Natural killer cell treated with Interleukin-12 subunit alpha and Interleukin-12 subunit beta and Interleukin-15 and Interleukin-18, amount 100 ng/mL, for 72 hours (primary cell): ENCODE data around the gene YTHDF2. TPM values are rescaled to one million over a fixed set of nuclear protein-coding genes. Genes with fewer than 3 reads are reported as not detected.
"Not testable (repeated sequence)": the region's sequence is repeated elsewhere in the genome, so short reads cannot be mapped to it uniquely, and the experiment has no call there.

ENCODE experiments used
- ATAC-seq, 2 donors: fragments of 150-1000 bp; cut with Tn5 transposase in 1 of 2; sonication (Bioruptor Pico), chemical (Tn5 transposase) in 1 of 2; 2 replicates each; pipeline ENCODE4 v1.10.0; 2021
- DNase-seq: peaks from one replicate; pipeline ENCODE4 v3.0.0; 2022; ENCODE audit warnings: low spot score
- H3K27ac Mint-ChIP-seq, 2 donors: 1 replicate in 1 of 2; 2 replicates in 1 of 2; pipeline ENCODE4 v1.8.0; 2022; ENCODE audit warnings: mixed read lengths in 2 of 2, mild to moderate bottlenecking in 1 of 2, moderate library complexity in 1 of 2
- H3K27me3 Mint-ChIP-seq, 2 donors: 1 replicate in 1 of 2; 2 replicates in 1 of 2; pipeline ENCODE4 v1.8.0; 2022; ENCODE audit warnings: mixed read lengths in 2 of 2
- H3K36me3 Mint-ChIP-seq: one replicate; pipeline ENCODE4 v1.8.0; 2022; ENCODE audit warnings: mixed read lengths
- H3K4me1 Mint-ChIP-seq, 2 donors: 1 replicate in 1 of 2; 2 replicates in 1 of 2; pipeline ENCODE4 v1.8.0; 2022; ENCODE audit warnings: low read depth in 2 of 2, mixed read lengths in 2 of 2, mild to moderate bottlenecking in 1 of 2
- H3K4me3 Mint-ChIP-seq: one replicate; pipeline ENCODE4 v1.8.0; 2022; ENCODE audit warnings: mixed read lengths
- H3K9me3 Mint-ChIP-seq: 2 replicates; pipeline ENCODE4 v1.8.0; 2022; ENCODE audit warnings: mixed read lengths
- total RNA-seq, 2 donors: library from RNA; stranded (reverse); gene quantifications; one replicate each; pipeline ENCODE4 v1.2.3, GENCODE V29; 2022

Gene YTHDF2
- total RNA-seq, 2 donors from 2014 or later = 78.7 to 84.7 TPM

- H3K9me3 Mint-ChIP-seq = no peaks in the 10 kb centered on the region
- H3K27ac Mint-ChIP-seq = peak overlapping the region; percentile 31 to 61
Observed at GRCh38 chr1:28775121-28775942, 38.6 kb downstream of the YTHDF2 start.

GRCh38 chr1:28776341-28776740 is 39.6 kb downstream of the YTHDF2 start:
- Mint-ChIP-seq H3K27me3 (no peaks in the 10 kb centered on the region), H3K36me3 (no peaks in the 10 kb centered on the region), H3K27ac (no peak overlapping the region), H3K4me3 (no peak overlapping the region), H3K4me1 (peaks cover 0 to 14% of the 10 kb centered on the region in 2 donors), H3K9me3 (no peaks in the 10 kb centered on the region)
- DNase-seq (no peak), ATAC-seq (no peak)

More at GRCh38 chr1:28775121-28775942, 38.6 kb downstream of the YTHDF2 start:
- H3K27me3 Mint-ChIP-seq = no peaks in the 10 kb centered on the region
- ATAC-seq (peak; percentile 94 to 96), DNase-seq (peak; percentile 88)
- peaks cover 0 to 13% of the 10 kb centered on the region in 2 donors for H3K4me1 Mint-ChIP-seq
- no peaks in the 10 kb centered on the region for H3K36me3 Mint-ChIP-seq
- peak overlapping the region; percentile 70 for H3K4me3 Mint-ChIP-seq

DNA sequence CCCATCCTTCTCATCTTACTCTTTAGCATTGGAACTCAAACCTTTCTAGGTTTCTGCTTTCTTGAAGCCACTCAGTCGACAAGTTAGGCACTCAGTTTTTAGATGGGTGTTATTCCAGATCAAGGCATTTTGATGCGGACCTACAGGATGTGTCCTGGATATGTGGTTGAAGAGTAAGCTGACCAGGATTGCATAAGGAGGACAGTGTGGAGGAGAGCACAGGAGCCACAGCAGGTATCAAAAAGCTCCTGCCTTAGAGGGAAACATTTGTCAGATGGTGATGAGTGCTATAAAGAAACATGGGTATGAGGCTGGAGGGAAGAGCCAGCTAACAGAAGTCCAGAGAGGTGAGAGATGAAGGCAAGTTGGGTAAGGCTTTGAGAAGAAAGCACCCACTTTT is 41.3 kb downstream of the YTHDF2 start:
- no peak for ATAC-seq

GRCh38 chr1:28779751-28780408 is 43.1 kb downstream of the YTHDF2 start:
- Mint-ChIP-seq H3K9me3 (no peaks in the 10 kb centered on the region), H3K4me3 (no peak overlapping the region), H3K27me3 (no peaks in the 10 kb centered on the region), H3K27ac (no peak overlapping the region), H3K36me3 (no peaks in the 10 kb centered on the region), H3K4me1 (peaks cover under 1 to 12% of the 10 kb centered on the region in 2 donors)
- ATAC-seq = no peak
- no peak for DNase-seq

More for the DNA sequence above, 41.3 kb downstream of the YTHDF2 start:
- no peak overlapping the region for H3K4me3 Mint-ChIP-seq
- H3K36me3 Mint-ChIP-seq = no peaks in the 10 kb centered on the region
- no peak overlapping the region for H3K27ac Mint-ChIP-seq
- H3K9me3 Mint-ChIP-seq = no peaks in the 10 kb centered on the region
- H3K27me3 Mint-ChIP-seq = no peaks in the 10 kb centered on the region
- peaks cover 0 to 14% of the 10 kb centered on the region in 2 donors for H3K4me1 Mint-ChIP-seq
- DNase-seq = no peak

DNA sequence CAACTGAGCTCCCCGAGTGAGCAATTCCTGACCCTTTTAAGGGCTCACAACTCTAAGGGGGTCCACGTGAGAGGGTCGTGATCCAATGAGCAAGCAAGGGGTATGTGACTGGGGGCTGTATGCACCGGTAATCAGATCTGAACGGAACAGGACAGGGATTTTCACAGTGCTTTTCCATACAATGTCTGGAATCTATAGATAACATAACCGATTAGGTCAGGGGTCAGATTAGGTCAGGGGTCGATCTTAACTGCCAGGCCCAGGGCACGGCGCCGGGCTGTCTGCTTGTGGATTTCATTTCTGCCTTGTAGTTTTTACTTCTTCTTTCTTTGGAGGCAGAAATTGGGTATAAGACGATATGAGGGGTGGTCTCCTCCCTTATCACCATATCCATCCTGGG is 44.6 kb downstream of the YTHDF2 start:
- ATAC-seq = no peak
- Mint-ChIP-seq H3K4me3 (no peak overlapping the region), H3K4me1 (peaks cover 9 to 12% of the 10 kb centered on the region in 2 donors), H3K27me3 (no peaks in the 10 kb centered on the region), H3K27ac (no peak overlapping the region), H3K9me3 (no peaks in the 10 kb centered on the region), H3K36me3 (no peaks in the 10 kb centered on the region)
- no peak for DNase-seq

DNA sequence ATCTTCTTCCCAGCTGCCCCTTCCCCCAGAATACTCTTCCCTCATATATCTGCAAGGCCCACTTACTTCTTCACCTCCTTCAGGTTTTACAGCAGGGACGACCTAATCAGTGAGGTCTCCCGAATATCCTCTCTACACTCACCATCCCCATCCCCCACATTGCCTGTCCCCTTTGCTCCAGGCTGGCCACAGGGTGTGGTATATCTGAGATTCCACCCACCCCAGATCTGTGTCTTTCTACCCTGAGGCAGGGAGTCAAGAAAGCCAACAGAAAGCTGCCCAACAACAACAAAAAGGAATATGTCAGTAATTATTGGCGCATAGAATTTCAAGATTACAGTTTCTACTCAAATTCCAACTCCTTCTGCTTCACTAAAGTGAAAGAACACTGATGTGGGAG is 45.3 kb downstream of the YTHDF2 start:
- no peak overlapping the region for H3K4me3 Mint-ChIP-seq

GRCh38 chr1:28783363-28783762 is 46.6 kb downstream of the YTHDF2 start:
- no peaks in the 10 kb centered on the region for H3K9me3 Mint-ChIP-seq
- DNase-seq (no peak), ATAC-seq (no peak)
- H3K36me3 Mint-ChIP-seq = no peaks in the 10 kb centered on the region
- no peak overlapping the region for H3K27ac Mint-ChIP-seq
- no peak overlapping the region for H3K4me3 Mint-ChIP-seq
- no peaks in the 10 kb centered on the region for H3K27me3 Mint-ChIP-seq
- H3K4me1 Mint-ChIP-seq = peaks cover 9 to 12% of the 10 kb centered on the region in 2 donors

More for the DNA sequence above, 45.3 kb downstream of the YTHDF2 start:
- Mint-ChIP-seq H3K27ac (no peak overlapping the region), H3K27me3 (no peaks in the 10 kb centered on the region), H3K9me3 (no peaks in the 10 kb centered on the region), H3K36me3 (no peaks in the 10 kb centered on the region), H3K4me1 (peaks cover 9 to 12% of the 10 kb centered on the region in 2 donors)
- DNase-seq (no peak), ATAC-seq (no peak)

DNA sequence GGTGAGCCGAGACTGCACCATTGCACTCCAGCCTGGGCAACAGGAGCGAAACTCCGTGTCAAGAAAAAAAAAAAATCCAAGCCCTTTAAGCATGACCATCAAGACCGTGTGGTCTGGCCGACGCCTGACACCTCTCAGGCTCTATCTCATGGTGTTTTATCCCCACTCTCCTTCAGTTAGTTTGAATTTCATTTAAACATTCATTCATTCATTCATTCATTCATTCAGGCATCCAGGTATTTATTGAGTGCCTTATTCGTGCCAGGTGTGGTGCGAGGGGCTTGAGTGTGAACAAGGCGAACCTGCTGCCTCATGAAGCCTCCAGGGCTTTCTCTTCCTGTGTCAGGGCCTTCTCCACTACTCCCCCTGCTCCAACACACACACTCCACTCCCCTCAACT is 52.7 kb downstream of the YTHDF2 start:
- Mint-ChIP-seq H3K36me3 (no peaks in the 10 kb centered on the region), H3K4me3 (no peak overlapping the region), H3K4me1 (peaks cover 9% of the 10 kb centered on the region in 2 donors), H3K27ac (no peak overlapping the region), H3K9me3 (no peaks in the 10 kb centered on the region), H3K27me3 (no peaks in the 10 kb centered on the region)
- DNase-seq = no peak
- no peak for ATAC-seq

DNA sequence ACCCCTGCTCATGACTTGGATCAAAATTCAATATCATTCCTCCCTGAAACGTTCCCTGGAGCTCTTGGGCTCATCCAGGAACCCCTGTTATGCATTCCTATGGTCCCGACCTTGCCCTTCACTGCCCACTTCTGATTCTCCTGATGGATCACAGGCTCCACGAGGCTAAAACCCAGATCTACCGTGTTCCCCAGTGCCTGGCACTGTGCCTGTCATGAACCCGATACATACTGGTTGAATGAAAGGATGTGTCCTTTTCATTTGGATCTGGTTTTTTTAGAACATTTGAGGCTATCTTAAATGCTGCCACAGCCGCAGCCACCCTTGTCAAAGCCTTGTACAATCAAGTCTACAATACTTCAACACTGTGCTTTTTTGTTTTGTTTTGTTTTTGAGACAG is 53.1 kb downstream of the YTHDF2 start:
- ATAC-seq (no peak), DNase-seq (no peak)
- no peak overlapping the region for H3K4me3 Mint-ChIP-seq
- no peak overlapping the region for H3K27ac Mint-ChIP-seq
- no peaks in the 10 kb centered on the region for H3K27me3 Mint-ChIP-seq
- peaks cover 9% of the 10 kb centered on the region in 2 donors for H3K4me1 Mint-ChIP-seq
- no peaks in the 10 kb centered on the region for H3K36me3 Mint-ChIP-seq
- H3K9me3 Mint-ChIP-seq = no peaks in the 10 kb centered on the region

DNA sequence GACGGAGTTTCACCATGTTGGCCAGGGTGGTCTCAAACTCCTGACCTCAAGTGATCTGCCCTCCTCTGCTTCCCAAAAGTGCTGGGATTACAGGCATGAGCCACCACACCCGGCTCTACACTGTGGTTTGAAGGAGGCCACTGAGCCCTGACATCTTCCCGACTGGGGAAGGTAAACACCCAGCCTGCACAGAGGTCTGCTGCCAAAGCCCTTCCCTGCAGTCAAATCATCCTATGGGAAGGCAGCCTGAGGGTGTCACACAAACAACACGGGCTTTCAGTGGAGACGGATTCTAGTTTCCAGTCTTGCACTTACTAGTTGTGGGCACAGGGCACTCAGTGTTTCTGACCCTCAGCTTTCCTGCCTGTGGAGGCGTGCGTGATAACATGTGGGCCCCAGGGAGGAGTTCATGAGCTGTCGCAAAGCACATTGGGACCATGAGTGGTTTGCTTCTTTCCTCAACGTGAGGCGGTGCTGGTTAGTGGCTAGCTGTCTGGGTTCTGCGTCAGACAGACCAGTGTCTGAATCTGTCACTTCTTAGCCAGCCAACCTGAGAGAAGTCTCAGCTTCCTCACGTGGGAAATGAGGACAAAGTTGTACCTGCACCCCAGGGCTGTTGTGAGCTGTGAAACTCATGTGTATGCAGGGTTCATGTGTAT is 53.8 kb downstream of the YTHDF2 start:
- Mint-ChIP-seq H3K4me1 (peaks cover 2 to 3% of the 10 kb centered on the region in 2 donors), H3K9me3 (no peaks in the 10 kb centered on the region), H3K4me3 (no peak overlapping the region), H3K27ac (no peak overlapping the region), H3K36me3 (no peaks in the 10 kb centered on the region), H3K27me3 (no peaks in the 10 kb centered on the region)
- ATAC-seq (no peak), DNase-seq (no peak)

- H3K9me3 Mint-ChIP-seq, H3K27me3 Mint-ChIP-seq, DNase-seq, H3K4me3 Mint-ChIP-seq, H3K4me1 Mint-ChIP-seq, ATAC-seq, H3K36me3 Mint-ChIP-seq, H3K27ac Mint-ChIP-seq: not testable (repeated sequence)
Observed at GRCh38 chr1:28791929-28792328, 55.2 kb downstream of the YTHDF2 start.

DNA sequence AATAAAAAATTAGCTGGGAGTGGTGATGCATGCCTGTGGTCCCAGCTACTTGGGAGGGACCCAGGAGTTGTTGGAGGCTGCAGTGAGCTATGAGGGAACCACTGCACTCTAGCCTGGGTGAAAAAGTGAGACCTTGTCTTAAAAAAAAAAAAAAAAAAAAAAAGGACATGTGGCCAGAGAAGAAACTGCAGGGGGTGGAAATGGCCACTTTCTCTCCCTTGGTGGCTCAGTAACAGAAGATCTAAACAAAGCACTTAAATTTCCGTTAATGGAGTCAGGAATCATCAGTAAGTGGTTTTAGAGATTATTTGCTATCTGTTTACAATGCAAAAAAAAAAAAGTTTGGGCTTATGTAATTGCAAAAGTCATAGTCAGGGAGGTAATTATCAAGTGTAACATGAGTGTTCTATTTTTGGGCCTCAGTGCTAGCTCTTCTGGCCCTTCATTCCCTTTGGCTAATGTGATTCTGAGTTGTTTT is 55.9 kb downstream of the YTHDF2 start:
- H3K4me3 Mint-ChIP-seq = no peak overlapping the region
- H3K27me3 Mint-ChIP-seq = peaks cover 4 to 8% of the 10 kb centered on the region in 2 donors

GRCh38 chr1:28794582-28794981 is 57.8 kb downstream of the YTHDF2 start:
- H3K27me3 Mint-ChIP-seq = peaks cover 4 to 16% of the 10 kb centered on the region in 2 donors

More for the DNA sequence above, 55.9 kb downstream of the YTHDF2 start:
- no peaks in the 10 kb centered on the region for H3K9me3 Mint-ChIP-seq
- DNase-seq (no peak), ATAC-seq (no peak)
- no peaks in the 10 kb centered on the region for H3K36me3 Mint-ChIP-seq
- no peak overlapping the region for H3K27ac Mint-ChIP-seq
- no peaks in the 10 kb centered on the region for H3K4me1 Mint-ChIP-seq

More at GRCh38 chr1:28794582-28794981, 57.8 kb downstream of the YTHDF2 start:
- ATAC-seq, H3K4me1 Mint-ChIP-seq, H3K27ac Mint-ChIP-seq, H3K36me3 Mint-ChIP-seq, H3K4me3 Mint-ChIP-seq, DNase-seq, H3K9me3 Mint-ChIP-seq: not testable (repeated sequence)
